Endothelial cell of umbilical vein (primary cell): ENCODE measurements around the gene ANXA11. TPM values are rescaled to one million over a fixed set of nuclear protein-coding genes. Genes with fewer than 3 reads are reported as not detected.

Experiments used
- BruUV-seq: library from RNA; stranded (reverse); fragments of 400-500 nt; replicated peaks from 2 replicates; lab custom pipeline; 2021; lab: Mats Ljungman, UMichigan
- CTCF ChIA-PET: fragments of 300-600, 350-600 bp; sonication (Branson Sonifier 250); formaldehyde crosslinking; loops from one replicate; lab custom pipeline; 2021; ENCODE audit warnings: antibody characterized with exemption, inconsistent platforms; lab: Charles Lee
- POLR2A ChIA-PET: fragments of 300-600, 350-600 bp; sonication (Branson Sonifier 250); formaldehyde crosslinking; loops from one replicate; lab custom pipeline; 2021; ENCODE audit warnings: antibody characterized with exemption, inconsistent platforms; lab: Charles Lee
- DNase-seq: peaks from one replicate; pipeline ENCODE4 v3.0.0-alpha.2; 2011; ENCODE audit warnings: low read depth, low spot score
- FAIRE-seq: peaks from 2 replicates; lab custom pipeline; 2011; peaks lifted over from hg19 to GRCh38; lab: Jason Lieb, UNC
- H2AFZ ChIP-seq: 2 replicates; pipeline ENCODE4 v1.6.0; 2012; ENCODE audit warnings: low read depth, low read length, control low read depth, inconsistent platforms
- H3K27ac ChIP-seq: 2 replicates; pipeline ENCODE4 v1.5.1; 2011; ENCODE audit warnings: low read depth, mild to moderate bottlenecking, control low read depth, low read length, moderate library complexity; ENCODE audit not compliant: insufficient read depth
- H3K27me3 ChIP-seq, 2 experiments: 2 replicates each; pipeline versions ENCODE4 v1.6.0 to v1.6.1; 2011; ENCODE audit warnings: low read length in 2 of 2, mixed read lengths in 1 of 2; ENCODE audit not compliant: control insufficient read depth in 2 of 2, insufficient read depth in 2 of 2
- H3K36me3 ChIP-seq, 2 experiments: 2 replicates in 1 of 2; 3 replicates in 1 of 2; pipeline ENCODE4 v1.5.1; 2011; ENCODE audit warnings: low read length in 2 of 2, mild to moderate bottlenecking in 1 of 2, moderate library complexity in 1 of 2; ENCODE audit not compliant: control insufficient read depth in 2 of 2, insufficient read depth in 2 of 2; ENCODE audit errors: extremely low read depth in 1 of 2
- H3K4me1 ChIP-seq: 3 replicates; pipeline ENCODE4 v1.5.1; 2011; ENCODE audit warnings: mild to moderate bottlenecking, low read length; ENCODE audit not compliant: control insufficient read depth, insufficient read depth; ENCODE audit errors: extremely low read depth
- H3K4me2 ChIP-seq: 2 replicates; pipeline ENCODE4 v1.6.1; 2011; ENCODE audit warnings: low read length, control low read depth, mixed read lengths; ENCODE audit not compliant: insufficient read depth
- H3K4me3 ChIP-seq, 3 experiments: fragments of 200-600 bp in 1 of 3; sonication (generic), shearing (Covaris generic) in 1 of 3; replicated peaks in 1 of 3; 2 replicates each; pipeline ENCODE4 v1.5.1; 2011 to 2016; ENCODE audit warnings: control low read depth in 3 of 3, low read length in 3 of 3, mild to moderate bottlenecking in 2 of 3, inconsistent platforms in 1 of 3, low read depth in 1 of 3, moderate library complexity in 1 of 3; ENCODE audit not compliant: insufficient read depth in 1 of 3
- H3K79me2 ChIP-seq: 2 replicates; pipeline ENCODE4 v1.6.0; 2012; ENCODE audit warnings: low read length, inconsistent platforms; ENCODE audit not compliant: control insufficient read depth, insufficient read depth
- H3K9ac ChIP-seq: replicated peaks from 2 replicates; pipeline ENCODE3; 2011; ENCODE audit warnings: low read length, control low read depth; ENCODE audit not compliant: insufficient read depth; ENCODE audit errors: extremely low read depth
- H3K9me1 ChIP-seq: replicated peaks from 3 replicates; pipeline ENCODE4 v1.6.0; 2011; ENCODE audit warnings: mild to moderate bottlenecking, low read length; ENCODE audit not compliant: control insufficient read depth, insufficient read depth; ENCODE audit errors: extremely low read depth
- H3K9me3 ChIP-seq: replicated peaks from 2 replicates; pipeline ENCODE4 v1.5.1; 2012; ENCODE audit warnings: low read length, inconsistent platforms; ENCODE audit not compliant: control insufficient read depth, insufficient read depth
- H4K20me1 ChIP-seq: replicated peaks from 2 replicates; pipeline ENCODE3; 2011; ENCODE audit warnings: mild to moderate bottlenecking, low read length; ENCODE audit not compliant: control insufficient read depth, insufficient read depth; ENCODE audit errors: extremely low read depth
- EZH2 ChIP-seq: IDR thresholded peaks from 2 replicates; pipeline ENCODE4 v1.6.1; 2012; ENCODE audit warnings: borderline replicate concordance, low read depth, mild to moderate bottlenecking, moderate library complexity, low read length, inconsistent platforms; ENCODE audit not compliant: severe bottlenecking
- FOS ChIP-seq: IDR thresholded peaks from 2 replicates; pipeline ENCODE4 v1.6.1; 2011; ENCODE audit warnings: mild to moderate bottlenecking, low read length, moderate library complexity, borderline replicate concordance; ENCODE audit not compliant: insufficient read depth
- GATA2 ChIP-seq: IDR thresholded peaks from 2 replicates; pipeline ENCODE4 v1.7.0; 2011; ENCODE audit warnings: low read depth, mild to moderate bottlenecking, moderate library complexity, mixed read lengths, low read length; ENCODE audit not compliant: insufficient read length, insufficient read depth
- JUN ChIP-seq: IDR thresholded peaks from 2 replicates; pipeline ENCODE4 v1.6.1; 2011; ENCODE audit warnings: borderline replicate concordance, low read depth; ENCODE audit not compliant: insufficient read length, insufficient read depth
- MAX ChIP-seq: IDR thresholded peaks from 2 replicates; pipeline ENCODE4 v1.6.1; 2011; ENCODE audit not compliant: insufficient read depth, insufficient read length
- MYC ChIP-seq: IDR thresholded peaks from one replicate; pipeline ENCODE4 v1.6.1; 2011; ENCODE audit warnings: mild to moderate bottlenecking, low read depth, low read length
- POLR2A ChIP-seq: IDR thresholded peaks from 2 replicates; pipeline ENCODE4 v1.6.1; 2012; ENCODE audit warnings: low read depth, mild to moderate bottlenecking, control low read depth, low read length
- POLR2AphosphoS5 ChIP-seq: IDR thresholded peaks from 2 replicates; pipeline ENCODE4 v1.6.1; 2012; ENCODE audit warnings: low read depth, mild to moderate bottlenecking, control low read depth, low read length, moderate library complexity; ENCODE audit not compliant: insufficient read depth
- dilution Hi-C: fragments of 300-500 bp; cut with MboI; formaldehyde crosslinking; loops from one replicate; pipeline ENCODE4 v1.15.0; 2019; ENCODE audit warnings: low sequenced_read_pairs; ENCODE audit not compliant: extremely low pct_ligation_motif_present
- intact Hi-C: fragments of 100-400 bp; cut with micrococcal nuclease; formaldehyde crosslinking; loops from one replicate; pipeline ENCODE4 v1.10.0; 2022
- polyA plus RNA-seq, 4 experiments: library from polyadenylated mRNA; depleted of rRNA in 3 of 4; stranded (reverse) in 3 of 4; unstranded in 1 of 4; fragments of >200 nt; gene quantifications; 2 replicates each; pipeline versions ENCODE4 v1.2.1 to v1.2.3, GENCODE V29; 2011 to 2012; ENCODE audit warnings: missing spikeins in 1 of 4
- total RNA-seq: library from RNA; stranded (reverse); gene quantifications from 2 replicates; pipeline ENCODE4 v1.2.3, GENCODE V29; 2021
- TF ChIP-seq, protein P1 (sequence below), 2 donors: IDR thresholded peaks; 1 replicate in 1 of 2; 2 replicates in 1 of 2; pipeline ENCODE4 v1.5.1; 2011; ENCODE audit warnings: low read length in 2 of 2, mild to moderate bottlenecking in 2 of 2, moderate library complexity in 2 of 2, control low read depth in 1 of 2, inconsistent platforms in 1 of 2, low read depth in 1 of 2; ENCODE audit not compliant: insufficient read depth in 1 of 2; ENCODE audit errors: extremely low read depth in 1 of 2

ANXA11 gene
- total and polyA plus RNA-seq, 2 donors (not counting 3 experiments of a cell fraction or from before 2014, with no cell fraction given) = 59.2 to 143 TPM

- intact Hi-C loops = no loop called here
- DNase-seq (no peak), FAIRE-seq (no peak)
- ChIA-PET CTCF (interaction anchor here (1.1 to 2.0 kb wide), 4 partner anchors 8 to 23 kb away, joined by 3 to 5 read pairs (median 3); no protein-coding TSS in a partner anchor), POLR2A (no interaction called here)
- dilution Hi-C loops = no loop called here
- Histone ChIP-seq H3K9me1 (no peaks in the 10 kb centered on the region), H3K4me2 (no peak overlapping the region), H3K36me3 (no peaks in the 10 kb centered on the region), H3K27ac (no peak overlapping the region), H3K79me2 (peaks cover 83% of the 10 kb centered on the region), H3K4me1 (peaks cover 4% of the 10 kb centered on the region), H4K20me1 (no peaks in the 10 kb centered on the region), H3K9ac (no peak overlapping the region), H2AFZ (no peak overlapping the region), H3K27me3 (no peaks in the 10 kb centered on the region), H3K9me3 (no peaks in the 10 kb centered on the region), H3K4me3 (no peak overlapping the region)
- BruUV-seq = no TSS peak
- no peak for TF ChIP-seq EZH2
- no peak for TF ChIP-seq MYC
- no peak for TF ChIP-seq GATA2
- TF ChIP-seq, protein P1, sequence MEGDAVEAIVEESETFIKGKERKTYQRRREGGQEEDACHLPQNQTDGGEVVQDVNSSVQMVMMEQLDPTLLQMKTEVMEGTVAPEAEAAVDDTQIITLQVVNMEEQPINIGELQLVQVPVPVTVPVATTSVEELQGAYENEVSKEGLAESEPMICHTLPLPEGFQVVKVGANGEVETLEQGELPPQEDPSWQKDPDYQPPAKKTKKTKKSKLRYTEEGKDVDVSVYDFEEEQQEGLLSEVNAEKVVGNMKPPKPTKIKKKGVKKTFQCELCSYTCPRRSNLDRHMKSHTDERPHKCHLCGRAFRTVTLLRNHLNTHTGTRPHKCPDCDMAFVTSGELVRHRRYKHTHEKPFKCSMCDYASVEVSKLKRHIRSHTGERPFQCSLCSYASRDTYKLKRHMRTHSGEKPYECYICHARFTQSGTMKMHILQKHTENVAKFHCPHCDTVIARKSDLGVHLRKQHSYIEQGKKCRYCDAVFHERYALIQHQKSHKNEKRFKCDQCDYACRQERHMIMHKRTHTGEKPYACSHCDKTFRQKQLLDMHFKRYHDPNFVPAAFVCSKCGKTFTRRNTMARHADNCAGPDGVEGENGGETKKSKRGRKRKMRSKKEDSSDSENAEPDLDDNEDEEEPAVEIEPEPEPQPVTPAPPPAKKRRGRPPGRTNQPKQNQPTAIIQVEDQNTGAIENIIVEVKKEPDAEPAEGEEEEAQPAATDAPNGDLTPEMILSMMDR (IDR thresholded peaks at IDR 0.05; ENCODE audit: extremely low read depth in 1 of 2, insufficient read depth in 1 of 2, low read depth in 1 of 2, low read length in 2 of 2) = no peak
- no peak for TF ChIP-seq POLR2A
- TF ChIP-seq FOS = no peak
- no peak for TF ChIP-seq JUN
- no peak for TF ChIP-seq POLR2AphosphoS5
- TF ChIP-seq MAX = no peak
Observed at GRCh38 chr10:80191589-80192270, 13.6 kb downstream of the ANXA11 start.
